Gastrocnemius medialis (tissue), 4 donors: ENCODE results near the gene TEAD4. TPM values are rescaled to one million over a fixed set of nuclear protein-coding genes. Genes with fewer than 3 reads are reported as not detected.
A peak's percentile ranks its signal among the peaks of the same experiment; 100 is the strongest.

Source experiments
- ATAC-seq, 2 donors: fragments of 150-250 bp; one replicate each; pipeline ENCODE4 v1.9.1; 2016
- DNase-seq, 2 donors: peaks; one replicate each; pipeline ENCODE4 v3.0.0-alpha.2; 2019
- H3K27ac ChIP-seq, 4 donors: fragments of 200-600 bp; sonication (generic); 1 replicate in 1 of 4; 2 replicates in 3 of 4; pipeline ENCODE4 v1.5.1; 2016 to 2018; ENCODE audit warnings: mild to moderate bottlenecking in 2 of 4, moderate library complexity in 1 of 4
- H3K27me3 ChIP-seq, 3 donors: fragments of 200-600 bp; sonication (generic) in 2 of 3; 1 replicate in 1 of 3; 2 replicates in 2 of 3; pipeline versions ENCODE4 v1.5.1 to v1.6.0; 2016 to 2019; ENCODE audit warnings: mild to moderate bottlenecking in 1 of 3, moderate library complexity in 1 of 3
- H3K36me3 ChIP-seq, 2 donors: fragments of 200-600 bp; sonication (generic) in 1 of 2; one replicate each; pipeline ENCODE4 v1.5.1; 2017 to 2018
- H3K4me1 ChIP-seq, 2 donors: fragments of 200-600 bp; sonication (generic) in 1 of 2; one replicate each; pipeline ENCODE4 v1.5.1; 2016 to 2017; ENCODE audit warnings: mild to moderate bottlenecking in 2 of 2
- H3K4me3 ChIP-seq, 4 donors: fragments of 200-600 bp; sonication (generic) in 3 of 4; 1 replicate in 1 of 4; 2 replicates in 3 of 4; pipeline ENCODE4 v1.5.1; 2016 to 2019; ENCODE audit warnings: mild to moderate bottlenecking in 2 of 4
- H3K9me3 ChIP-seq, 3 donors: fragments of 200-600 bp; sonication (generic) in 2 of 3; 1 replicate in 1 of 3; 2 replicates in 2 of 3; pipeline ENCODE4 v1.5.1; 2016 to 2019
- CTCF ChIP-seq, 5 experiments: fragments of 450-650 bp in 3 of 5; fragments of 200-600 bp in 2 of 5; sonication (generic) in 2 of 5; IDR thresholded peaks in 4 of 5; conservative IDR thresholded peaks in 1 of 5; 1 replicate in 4 of 5; 2 replicates in 1 of 5; pipeline ENCODE4 v1.5.1; 2016 to 2019; ENCODE audit warnings: antibody characterized with exemption in 5 of 5, mild to moderate bottlenecking in 3 of 5, moderate library complexity in 3 of 5
- POLR2A ChIP-seq, 2 donors: fragments of 450-650 bp; IDR thresholded peaks; one replicate each; pipeline ENCODE4 v1.6.1; 2017; ENCODE audit warnings: antibody characterized with exemption in 2 of 2, mild to moderate bottlenecking in 2 of 2, moderate library complexity in 2 of 2
- in situ Hi-C, 4 donors: fragments of 200-750 bp; cut with MboI; loops; one replicate each; pipeline versions ENCODE4 v1.15.0 to v1.8.0; 2017; ENCODE audit warnings: low sequenced_read_pairs in 4 of 4
- intact Hi-C: fragments of 100-400 bp; cut with DNase I; formaldehyde crosslinking; loops from one replicate; pipeline ENCODE4 v1.15.1; 2023; ENCODE audit warnings: low total_unique reads
- total RNA-seq, 4 donors: library from RNA; depleted of rRNA; stranded (reverse); fragments of >200 nt; gene quantifications; one replicate each; pipeline versions ENCODE4 v1.1.0 to v1.2.3, GENCODE V29; 2016

TEAD4 gene
- total RNA-seq, 4 donors from 2014 or later, result 91.1 to 201 (median 122) TPM

- TF ChIP-seq CTCF (IDR thresholded peaks at IDR 0.05 in 4 of 5, conservative IDR thresholded peaks at IDR 0.05 in 1 of 5) (no peak), POLR2A (IDR thresholded peaks at IDR 0.05) (no peak)
- H3K27ac ChIP-seq, result peak overlapping the region; percentile 33 to 85 (median 60)
- peaks cover 60 to 63% of the 10 kb centered on the region in 2 donors for H3K4me1 ChIP-seq
- intact Hi-C loops (no loop called here), in situ Hi-C loops (no loop called here)
- no peaks in the 10 kb centered on the region for H3K36me3 ChIP-seq
- DNase-seq (peak in 1 of 2 donors; percentile 58), ATAC-seq (peak in 1 of 2 donors; percentile 27)
- H3K9me3 ChIP-seq, result no peaks in the 10 kb centered on the region
- H3K27me3 ChIP-seq, result no peaks in the 10 kb centered on the region
- H3K4me3 ChIP-seq, result no peak overlapping the region
These were observed 17.4 kb downstream of the TEAD4 start for GRCh38 chr12:2976581-2976996.

- H3K36me3 ChIP-seq, result no peaks in the 10 kb centered on the region
- H3K9me3 ChIP-seq, result no peaks in the 10 kb centered on the region
- no peak for DNase-seq
- intact Hi-C loops, result no loop called here
- H3K4me1 ChIP-seq, result peaks cover 71 to 74% of the 10 kb centered on the region in 2 donors
- in situ Hi-C loops, result no loop called here
- H3K27me3 ChIP-seq, result no peaks in the 10 kb centered on the region
- no peak overlapping the region for H3K4me3 ChIP-seq
- TF ChIP-seq POLR2A (IDR thresholded peaks at IDR 0.05) (no peak), CTCF (IDR thresholded peaks at IDR 0.05 in 4 of 5, conservative IDR thresholded peaks at IDR 0.05 in 1 of 5) (no peak)
- H3K27ac ChIP-seq, result peak overlapping the region; percentile 33 to 85 (median 60)
- ATAC-seq, result no peak
These were observed 18.6 kb downstream of the TEAD4 start for GRCh38 chr12:2977776-2978175.

- H3K4me1 ChIP-seq, result peaks cover 63 to 72% of the 10 kb centered on the region in 2 donors
- H3K27me3 ChIP-seq, result no peaks in the 10 kb centered on the region
- H3K4me3 ChIP-seq, result no peak overlapping the region
- H3K9me3 ChIP-seq, result no peaks in the 10 kb centered on the region
- TF ChIP-seq POLR2A (IDR thresholded peaks at IDR 0.05), result no peak
- no peak for TF ChIP-seq CTCF (IDR thresholded peaks at IDR 0.05 in 4 of 5, conservative IDR thresholded peaks at IDR 0.05 in 1 of 5)
- peak overlapping the region in 2 of 4 donors; percentile 85 to 87 for H3K27ac ChIP-seq
- no peaks in the 10 kb centered on the region for H3K36me3 ChIP-seq
- intact Hi-C loops (no loop called here), in situ Hi-C loops (no loop called here)
- no peak for ATAC-seq
- DNase-seq, result no peak
These were observed 20.6 kb downstream of the TEAD4 start for GRCh38 chr12:2979806-2980205.

- H3K36me3 ChIP-seq, result no peaks in the 10 kb centered on the region
- peak in 1 of 2 donors; percentile 15 for ATAC-seq
- no peaks in the 10 kb centered on the region for H3K27me3 ChIP-seq
- H3K4me3 ChIP-seq, result no peak overlapping the region
- intact Hi-C loops (no loop called here), in situ Hi-C loops (no loop called here)
- TF ChIP-seq POLR2A (IDR thresholded peaks at IDR 0.05) (no peak), CTCF (IDR thresholded peaks at IDR 0.05 in 4 of 5, conservative IDR thresholded peaks at IDR 0.05 in 1 of 5) (no peak)
- H3K27ac ChIP-seq, result peak overlapping the region; percentile 84 to 87 (median 86)
- no peaks in the 10 kb centered on the region for H3K9me3 ChIP-seq
- no peak for DNase-seq
- peaks cover 54 to 71% of the 10 kb centered on the region in 2 donors for H3K4me1 ChIP-seq
These were observed 21.4 kb downstream of the TEAD4 start for GRCh38 chr12:2980630-2981029.

- in situ Hi-C loops, result no loop called here
- Histone ChIP-seq H3K4me1 (peaks cover 39 to 58% of the 10 kb centered on the region in 2 donors), H3K36me3 (no peaks in the 10 kb centered on the region), H3K9me3 (no peaks in the 10 kb centered on the region), H3K4me3 (no peak overlapping the region), H3K27me3 (no peaks in the 10 kb centered on the region), H3K27ac (peak overlapping the region; percentile 84 to 87 (median 86))
- intact Hi-C loops, result no loop called here
- TF ChIP-seq CTCF (IDR thresholded peaks at IDR 0.05 in 4 of 5, conservative IDR thresholded peaks at IDR 0.05 in 1 of 5) (no peak), POLR2A (IDR thresholded peaks at IDR 0.05) (peak in 1 of 2 donors; percentile 19)
- DNase-seq (peak; percentile 68 to 94), ATAC-seq (peak; percentile 69 to 86)
These were observed 23.2 kb downstream of the TEAD4 start for GRCh38 chr12:2982361-2982760.
